Amniotic stem cell (primary cell): ENCODE results near the gene PFKM.

ENCODE experiments used
- DNase-seq: peaks from one replicate; lab custom pipeline; 2025; lab: John Stamatoyannopoulos, UW

The PFKM gene

GRCh38 chr12:48187916-48188695, 68.9 kb downstream of the PFKM start:
- DNase-seq = no peak

DNA sequence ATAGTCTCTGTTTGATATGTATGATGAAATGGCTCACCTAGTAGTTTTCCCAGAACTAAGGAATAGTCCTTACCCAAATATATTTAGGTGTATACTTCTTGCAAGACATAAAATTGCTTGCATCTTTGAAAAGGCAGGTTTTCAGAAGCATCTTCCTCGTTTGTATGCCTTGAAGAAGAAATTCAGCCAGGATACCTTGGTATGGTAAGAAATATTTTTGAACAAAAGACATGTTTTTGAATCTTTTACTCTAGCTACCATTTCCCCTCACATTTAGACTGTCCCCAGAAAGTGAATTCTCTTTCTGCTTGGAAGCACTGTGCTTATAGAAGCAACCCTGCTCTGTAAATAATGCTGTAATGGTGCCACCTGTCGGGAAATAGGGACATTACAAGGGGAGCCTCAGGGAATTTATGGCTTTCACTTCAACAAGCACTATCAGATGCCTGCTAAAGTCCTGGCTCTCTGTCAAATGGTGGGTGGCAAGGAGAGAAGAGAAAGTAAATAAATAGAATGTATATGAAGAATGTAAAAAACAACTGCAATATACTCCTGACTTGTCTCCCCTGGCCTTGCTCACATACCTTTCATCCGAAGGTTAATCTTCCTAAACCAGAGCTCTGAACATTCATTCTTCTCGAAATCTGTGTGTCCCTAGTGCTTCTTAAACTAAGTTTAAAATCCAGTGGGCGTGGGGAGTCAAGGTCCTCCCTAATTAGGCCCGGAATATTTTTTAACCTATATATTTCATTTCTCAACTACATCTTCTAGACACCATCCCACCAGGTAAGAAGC, 70.4 kb downstream of the PFKM start:
- no peak for DNase-seq

- no peak for DNase-seq
Measured at GRCh38 chr12:48191096-48191495, 71.9 kb downstream of the PFKM start.

- DNase-seq = no peak
Measured at GRCh38 chr12:48192861-48193260, 73.7 kb downstream of the PFKM start.

DNA sequence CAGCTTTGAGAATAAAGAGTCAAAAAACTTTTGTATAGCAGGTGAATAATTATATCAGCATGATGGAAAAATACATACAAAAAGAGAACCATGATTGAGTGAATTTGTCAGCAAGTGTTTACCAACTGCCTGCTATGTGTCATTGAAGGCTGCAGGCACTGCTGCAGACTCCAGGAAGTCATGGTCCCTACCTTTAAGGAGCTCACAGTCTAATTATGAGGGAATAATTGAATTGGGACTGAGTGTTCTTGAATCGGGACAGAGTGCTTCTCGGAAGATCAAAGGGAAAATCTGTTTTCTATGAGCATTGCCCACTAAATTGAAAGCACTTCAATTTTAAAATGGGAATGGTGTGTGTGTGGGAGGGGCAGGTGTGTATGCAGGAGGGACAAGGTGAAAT, 74.5 kb downstream of the PFKM start:
- no peak for DNase-seq

DNA sequence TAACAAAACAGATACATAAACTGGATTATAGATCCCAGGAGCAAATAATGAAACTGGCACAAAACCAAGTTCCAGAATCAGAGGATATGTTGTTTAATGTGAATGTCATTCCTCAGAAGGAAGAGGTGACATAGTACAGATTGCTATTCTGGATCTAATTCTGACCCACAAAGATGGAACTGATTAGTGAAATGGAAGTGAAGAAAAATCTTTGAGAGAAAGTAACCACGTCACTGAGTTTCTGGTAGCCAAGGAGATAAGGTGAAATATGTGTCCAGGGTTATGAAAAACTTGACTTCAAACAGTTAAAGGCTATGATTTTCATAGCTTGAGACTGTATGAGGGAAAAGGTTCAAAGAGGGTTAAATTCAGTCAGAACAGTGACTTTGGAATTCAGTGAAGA, 75.6 kb downstream of the PFKM start:
- no peak for DNase-seq
